Ishikawa (cell line): ENCODE measurements around the gene UNC79.

Experiments used
- EP300 ChIP-seq: IDR thresholded peaks from 2 replicates; pipeline ENCODE4 v1.6.1; 2012; ENCODE audit warnings: borderline replicate concordance
- TAF1 ChIP-seq: IDR thresholded peaks from 2 replicates; pipeline ENCODE4 v1.6.1; 2012; ENCODE audit warnings: low read depth, mild to moderate bottlenecking
- TEAD4 ChIP-seq: IDR thresholded peaks from 2 replicates; pipeline ENCODE4 v1.6.1; 2012
- YY1 ChIP-seq: IDR thresholded peaks from 2 replicates; pipeline ENCODE4 v1.6.1; 2012; ENCODE audit warnings: low read depth

DNA sequence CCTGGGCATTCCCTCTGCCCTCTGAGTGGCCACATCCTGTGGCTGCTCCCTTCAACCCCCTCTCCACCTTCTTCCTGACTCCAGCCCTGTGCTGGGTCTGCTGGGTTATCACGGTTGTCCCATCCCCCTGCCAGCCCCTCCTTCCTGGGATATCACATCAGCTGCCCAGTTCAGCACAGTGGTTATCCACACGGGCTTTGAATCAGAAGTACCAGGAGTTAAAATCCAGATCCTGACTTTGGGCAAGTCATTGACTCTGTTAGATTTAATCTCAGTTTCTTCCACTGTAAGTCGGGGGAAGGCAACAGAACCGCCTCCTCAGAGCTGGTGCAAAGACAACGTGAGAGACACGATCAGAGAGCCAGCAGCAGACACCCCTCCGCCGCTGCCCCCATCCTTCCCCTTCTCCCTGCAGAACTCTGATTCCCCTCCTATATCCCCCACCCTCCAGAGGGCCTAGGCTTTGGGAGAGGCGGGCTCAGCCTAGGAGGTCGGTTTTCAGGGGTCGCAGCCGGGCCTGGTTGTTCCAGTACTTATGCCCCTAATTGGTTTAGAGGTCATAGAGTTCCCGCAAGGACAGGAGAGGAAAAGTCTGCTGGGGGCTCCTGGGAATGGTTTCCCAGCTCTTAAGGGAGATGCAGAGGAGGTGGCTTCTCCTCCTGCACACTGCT lies 315.0 kb downstream of the UNC79 start:
- TF ChIP-seq EP300 (no peak), YY1 (no peak), TAF1 (no peak), TEAD4 (no peak)
